Prostate gland (tissue), 2 donors: Measurements from ENCODE around the gene RALGPS1. TPM values are rescaled to one million over a fixed set of nuclear protein-coding genes. Genes with fewer than 3 reads are reported as not detected.

Source experiments
- DNase-seq: peaks from one replicate; pipeline ENCODE4 v3.0.0-alpha.2; 2019; ENCODE audit warnings: low spot score
- H3K27ac ChIP-seq, 2 donors: fragments of 200-600 bp; sonication (generic); 2 replicates each; pipeline ENCODE4 v1.5.1; 2017 to 2019
- H3K27me3 ChIP-seq: fragments of 200-600 bp; sonication (generic); replicated peaks from 2 replicates; pipeline ENCODE4 v1.5.1; 2019; ENCODE audit not compliant: insufficient read depth
- H3K36me3 ChIP-seq, 2 donors: fragments of 200-600 bp; sonication (generic); 1 replicate in 1 of 2; 2 replicates in 1 of 2; pipeline versions ENCODE4 v1.5.1 to v1.8.1; 2017 to 2019
- H3K4me1 ChIP-seq: fragments of 200-600 bp; sonication (generic); replicated peaks from 2 replicates; pipeline ENCODE4 v1.5.1; 2019
- H3K4me3 ChIP-seq, 2 donors: fragments of 200-600 bp; sonication (generic); 2 replicates each; pipeline ENCODE4 v1.5.1; 2017 to 2019
- H3K9me3 ChIP-seq: fragments of 200-600 bp; sonication (generic); 2 replicates; pipeline ENCODE4 v1.5.1; 2017
- CTCF ChIP-seq, 4 experiments: fragments of 200-600 bp in 2 of 4; fragments of 450-650 bp in 2 of 4; sonication (generic) in 2 of 4; IDR thresholded peaks; 1 replicate in 3 of 4; 2 replicates in 1 of 4; pipeline ENCODE4 v1.5.1; 2016 to 2019; ENCODE audit warnings: antibody characterized with exemption in 4 of 4, mild to moderate bottlenecking in 2 of 4, moderate library complexity in 2 of 4
- POLR2A ChIP-seq: fragments of 450-650 bp; IDR thresholded peaks from one replicate; pipeline ENCODE4 v1.6.1; 2016; ENCODE audit warnings: antibody characterized with exemption, mild to moderate bottlenecking
- POLR2AphosphoS5 ChIP-seq: sonication (generic); formaldehyde crosslinking; IDR thresholded peaks from one replicate; pipeline ENCODE4 v1.6.1; 2017; ENCODE audit warnings: antibody characterized with exemption
- WGBS: methylation state at CpG from one replicate; pipeline ENCODE4 v1.1.5; 2018; 5-methylcytosine and 5-hydroxymethylcytosine counted together
- intact Hi-C: fragments of 100-400 bp; cut with DNase I; formaldehyde crosslinking; loops from one replicate; pipeline ENCODE4 v1.14.2; 2022
- total RNA-seq, 2 donors: library from RNA; depleted of rRNA; stranded (reverse); fragments of >200 nt; gene quantifications; one replicate each; pipeline ENCODE4 v1.1.0, GENCODE V29; 2016

The RALGPS1 gene
- total RNA-seq, 2 donors from 2014 or later = 14.7 to 20.7 TPM

GRCh38 chr9:126904586-126904985, 10.0 kb upstream of the RALGPS1 start:
- H3K27ac ChIP-seq = no peak overlapping the region
- no peaks in the 10 kb centered on the region for H3K4me1 ChIP-seq
- intact Hi-C loops = no loop called here
- no peaks in the 10 kb centered on the region for H3K9me3 ChIP-seq
- no peak overlapping the region for H3K4me3 ChIP-seq
- 88% methylated on average over 3 of the region's 3 CpGs for WGBS
- DNase-seq = no peak
- TF ChIP-seq CTCF (IDR thresholded peaks at IDR 0.05) (no peak), POLR2AphosphoS5 (no peak), POLR2A (no peak)
- H3K27me3 ChIP-seq = no peaks in the 10 kb centered on the region
- H3K36me3 ChIP-seq = no peaks in the 10 kb centered on the region

- Histone ChIP-seq H3K9me3 (no peaks in the 10 kb centered on the region), H3K27ac (no peak overlapping the region), H3K4me3 (no peak overlapping the region), H3K36me3 (no peaks in the 10 kb centered on the region), H3K27me3 (no peaks in the 10 kb centered on the region), H3K4me1 (no peaks in the 10 kb centered on the region)
- intact Hi-C loops = no loop called here
- WGBS = 67% methylated on average over 6 of the region's 6 CpGs
- no peak for DNase-seq
- no peak for TF ChIP-seq POLR2AphosphoS5
- no peak for TF ChIP-seq CTCF (IDR thresholded peaks at IDR 0.05)
- no peak for TF ChIP-seq POLR2A
Observed at GRCh38 chr9:126906091-126906490, 8.5 kb upstream of the RALGPS1 start.

DNA sequence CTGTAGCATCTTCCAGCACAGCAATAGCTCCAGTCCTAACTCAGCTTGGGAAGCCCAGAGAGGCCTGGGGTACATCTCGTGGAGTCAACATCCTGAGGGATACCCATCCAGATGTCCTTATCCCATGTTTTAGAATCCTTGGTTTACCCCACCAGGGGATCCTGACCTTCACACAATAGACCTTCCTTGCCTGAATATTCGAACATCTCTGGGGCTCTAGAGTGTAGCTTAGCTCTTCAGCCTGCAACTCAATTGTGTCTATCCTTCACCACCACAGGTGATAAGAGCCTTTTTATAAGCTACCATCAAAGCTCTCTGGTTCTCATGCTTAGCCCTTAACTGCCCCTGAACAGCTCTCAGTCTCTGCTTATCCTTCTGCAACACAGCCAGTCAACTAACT, 7.5 kb upstream of the RALGPS1 start:
- Histone ChIP-seq H3K27ac (no peak overlapping the region), H3K4me3 (no peak overlapping the region), H3K27me3 (no peaks in the 10 kb centered on the region), H3K36me3 (no peaks in the 10 kb centered on the region), H3K4me1 (no peaks in the 10 kb centered on the region), H3K9me3 (no peaks in the 10 kb centered on the region)
- WGBS = 80% methylated on average over 2 of the region's 2 CpGs
- no peak for TF ChIP-seq POLR2AphosphoS5
- TF ChIP-seq POLR2A = no peak
- TF ChIP-seq CTCF (IDR thresholded peaks at IDR 0.05) = no peak
- intact Hi-C loops = no loop called here
- no peak for DNase-seq

DNA sequence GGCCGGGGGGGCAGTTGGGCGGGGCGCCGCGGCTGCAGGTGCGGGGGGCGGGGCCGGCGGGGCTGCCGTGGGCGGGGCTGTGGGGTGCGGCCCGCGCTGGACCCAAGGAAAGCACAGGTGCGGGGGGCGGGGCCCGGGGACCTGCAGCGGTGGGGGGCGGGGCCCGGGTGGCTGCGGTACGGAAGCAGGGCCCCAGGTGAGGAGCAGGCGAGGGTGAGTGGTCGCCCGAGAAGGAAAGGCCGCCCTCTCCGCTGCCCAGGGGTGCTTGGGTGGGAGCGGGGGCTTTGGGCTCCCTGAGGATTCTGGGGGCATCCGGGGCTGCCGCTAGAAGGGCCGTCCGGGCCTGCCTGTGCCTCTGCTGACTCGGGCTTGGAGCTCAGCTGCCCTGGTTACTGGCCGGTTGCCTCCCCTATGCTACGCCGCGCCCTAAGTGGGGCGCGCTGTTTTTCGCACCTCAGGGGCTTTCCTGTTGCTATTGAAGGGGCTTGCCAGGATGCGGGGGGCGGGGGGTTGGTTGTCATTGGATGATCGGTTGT, 767 bp downstream of the RALGPS1 start:
- Histone ChIP-seq H3K4me1 (no peaks in the 10 kb centered on the region), H3K4me3 (peak overlapping the region; percentile 56 to 78), H3K9me3 (no peaks in the 10 kb centered on the region), H3K27me3 (no peaks in the 10 kb centered on the region), H3K27ac (peak overlapping the region; percentile 63 to 83), H3K36me3 (no peaks in the 10 kb centered on the region)
- WGBS = 4% methylated on average over 29 of the region's 43 CpGs
- DNase-seq = peak; percentile 77
- TF ChIP-seq POLR2AphosphoS5 (no peak), POLR2A (no peak), CTCF (IDR thresholded peaks at IDR 0.05) (no peak)
- intact Hi-C loops = no loop called here

- DNase-seq = peak; percentile 23
- intact Hi-C loops = no loop called here
- Histone ChIP-seq H3K36me3 (no peaks in the 10 kb centered on the region), H3K27me3 (no peaks in the 10 kb centered on the region), H3K4me3 (peak overlapping the region; percentile 56 to 78), H3K4me1 (no peaks in the 10 kb centered on the region), H3K9me3 (no peaks in the 10 kb centered on the region), H3K27ac (peak overlapping the region; percentile 16 to 63)
- WGBS = 58% methylated on average over 15 of the region's 15 CpGs
- TF ChIP-seq POLR2A (no peak), POLR2AphosphoS5 (peak; percentile 8)
Observed at GRCh38 chr9:126915846-126916543, 1.4 kb downstream of the RALGPS1 start.
